Inflammatory macrophage treated with lipopolysaccharide for 1 hour (primary cell): ENCODE results near the gene SPANXA2.
"Not testable (repeated sequence)": the region's sequence is repeated elsewhere in the genome, so short reads cannot be mapped to it uniquely, and the experiment has no call there.

Source experiments
- DNase-seq, 2 donors: peaks; one replicate each; pipeline ENCODE4 v3.0.0-alpha.2; 2020 to 2022

SPANXA2 gene

GRCh38 chrX:141589408-141589807 is at the start of gene SPANXA2:
TSS of gene SPANXA2 (plus strand) at chrX:141589708. CDS start at chrX:141589768, 60 bp downstream.
- not testable (repeated sequence) for DNase-seq

- DNase-seq = not testable (repeated sequence)
Observed at GRCh38 chrX:141542551-141542950, 47.0 kb upstream of the SPANXA2 start.

- not testable (repeated sequence) for DNase-seq
Observed at GRCh38 chrX:141584638-141585037, 4.9 kb upstream of the SPANXA2 start, which contains the start of gene SPANXA1. TSS of gene SPANXA1 (minus strand) at chrX:141584738. CDS start at chrX:141584678, 60 bp downstream.

GRCh38 chrX:141609111-141609510 is 19.6 kb downstream of the SPANXA2 start:
- DNase-seq = no peak

- DNase-seq = no peak
Observed at GRCh38 chrX:141619336-141619735, 29.8 kb downstream of the SPANXA2 start.

GRCh38 chrX:141632124-141632523 is 42.6 kb downstream of the SPANXA2 start:
- DNase-seq = no peak

GRCh38 chrX:141638550-141638949 is 49.0 kb downstream of the SPANXA2 start:
- DNase-seq = no peak
